Panc1 (cell line): ENCODE results near the gene KRT84.

Source experiments
- CTCF ChIP-seq: fragments of 450-650 bp; IDR thresholded peaks from 2 replicates; pipeline ENCODE4 v1.5.1; 2017; ENCODE audit warnings: mild to moderate bottlenecking
- POLR2AphosphoS5 ChIP-seq: IDR thresholded peaks from 2 replicates; pipeline ENCODE4 v1.6.1; 2012; ENCODE audit warnings: mild to moderate bottlenecking, low read depth, low read length, moderate library complexity

GRCh38 chr12:52366738-52367485, 18.5 kb downstream of the KRT84 start, which contains the start of gene KRT85:
- TF ChIP-seq CTCF (no peak), POLR2AphosphoS5 (no peak)
